Calu3 (cell line): ENCODE data around the gene VPS39. TPM values are rescaled to one million over a fixed set of nuclear protein-coding genes. Genes with fewer than 3 reads are reported as not detected.

Experiments used
- BruUV-seq: library from RNA; stranded (reverse); fragments of 400-500 nt; replicated peaks from 2 replicates; lab custom pipeline; 2021; lab: Mats Ljungman, UMichigan
- CTCF ChIA-PET: fragments of 300-600 bp; sonication (Branson Sonifier 250); formaldehyde crosslinking; loops from one replicate; lab custom pipeline; 2022; ENCODE audit warnings: antibody characterized with exemption; lab: Charles Lee
- DNase-seq: peaks from one replicate; pipeline ENCODE4 v3.0.0; 2022
- H3K27ac Mint-ChIP-seq: one replicate; pipeline ENCODE4 v1.8.0; 2022; ENCODE audit warnings: mixed read lengths; ENCODE audit not compliant: unreplicated experiment
- H3K27me3 Mint-ChIP-seq: one replicate; pipeline ENCODE4 v1.8.0; 2022; ENCODE audit warnings: mixed read lengths; ENCODE audit not compliant: unreplicated experiment
- H3K36me3 Mint-ChIP-seq: one replicate; pipeline ENCODE4 v1.8.0; 2022; ENCODE audit warnings: mild to moderate bottlenecking, moderate library complexity, mixed read lengths; ENCODE audit not compliant: insufficient read depth, unreplicated experiment
- H3K4me1 Mint-ChIP-seq: one replicate; pipeline ENCODE4 v1.8.0; 2022; ENCODE audit warnings: mild to moderate bottlenecking, low read depth, mixed read lengths; ENCODE audit not compliant: unreplicated experiment
- H3K4me3 Mint-ChIP-seq: one replicate; pipeline ENCODE4 v1.8.0; 2022; ENCODE audit warnings: mild to moderate bottlenecking, low read depth, moderate library complexity, mixed read lengths; ENCODE audit not compliant: unreplicated experiment
- H3K9me3 Mint-ChIP-seq: one replicate; pipeline ENCODE4 v1.8.0; 2022; ENCODE audit warnings: low read depth, mixed read lengths; ENCODE audit not compliant: unreplicated experiment
- CTCF ChIP-seq: fragments of 200-600 bp; IDR thresholded peaks from one replicate; pipeline ENCODE4 v1.8.0; 2022; ENCODE audit warnings: antibody characterized with exemption; ENCODE audit not compliant: unreplicated experiment
- intact Hi-C: fragments of 100-400 bp; cut with micrococcal nuclease; formaldehyde crosslinking; loops from one replicate; pipeline ENCODE4 v1.10.0; 2022; ENCODE audit not compliant: unreplicated experiment
- total RNA-seq: library from RNA; stranded (reverse); gene quantifications from 2 replicates; pipeline ENCODE4 v1.2.3, GENCODE V29; 2022

Gene VPS39
- total RNA-seq, 1 experiment from 2014 or later = 34.6 TPM

DNA sequence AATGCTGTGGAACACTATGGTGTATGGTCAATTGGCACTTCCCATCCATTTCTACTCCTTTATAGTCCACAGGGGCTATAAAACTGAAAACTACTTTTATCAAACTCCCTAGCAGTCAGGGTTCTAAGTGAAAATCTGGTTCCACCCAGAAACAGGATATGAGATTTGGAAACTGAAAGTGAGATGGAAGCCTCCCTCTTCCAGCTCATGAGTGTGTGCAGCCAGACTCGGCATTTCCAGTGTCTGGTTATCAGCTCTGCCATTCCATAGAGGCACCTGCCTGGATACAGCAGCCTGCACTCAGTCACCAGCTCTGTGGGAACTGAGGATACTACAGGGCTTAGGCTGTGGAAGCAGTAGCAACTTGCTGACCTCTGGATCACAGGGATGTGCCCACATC is 37.0 kb downstream of the VPS39 start:
- H3K4me1 Mint-ChIP-seq = no peaks in the 10 kb centered on the region
- H3K4me3 Mint-ChIP-seq = no peak overlapping the region
- intact Hi-C loops = no loop called here
- H3K9me3 Mint-ChIP-seq = no peaks in the 10 kb centered on the region
- CTCF ChIA-PET = no interaction called here
- no peaks in the 10 kb centered on the region for H3K27me3 Mint-ChIP-seq
- H3K27ac Mint-ChIP-seq = no peak overlapping the region
- TF ChIP-seq CTCF = no peak
- BruUV-seq = no TSS peak
- DNase-seq = no peak
- H3K36me3 Mint-ChIP-seq = peaks cover 9% of the 10 kb centered on the region

GRCh38 chr15:42166225-42166940 is 41.7 kb downstream of the VPS39 start:
- TF ChIP-seq CTCF = no peak
- H3K4me1 Mint-ChIP-seq = no peaks in the 10 kb centered on the region
- peaks cover 8% of the 10 kb centered on the region for H3K36me3 Mint-ChIP-seq
- intact Hi-C loops = no loop called here
- no peak overlapping the region for H3K4me3 Mint-ChIP-seq
- no peaks in the 10 kb centered on the region for H3K9me3 Mint-ChIP-seq
- no TSS peak for BruUV-seq
- CTCF ChIA-PET = interaction anchor here (0.5 kb wide), 1 partner anchor 96 kb away, joined by 3 read pairs; no protein-coding TSS in a partner anchor
- H3K27ac Mint-ChIP-seq = no peak overlapping the region
- DNase-seq = no peak
- no peaks in the 10 kb centered on the region for H3K27me3 Mint-ChIP-seq

DNA sequence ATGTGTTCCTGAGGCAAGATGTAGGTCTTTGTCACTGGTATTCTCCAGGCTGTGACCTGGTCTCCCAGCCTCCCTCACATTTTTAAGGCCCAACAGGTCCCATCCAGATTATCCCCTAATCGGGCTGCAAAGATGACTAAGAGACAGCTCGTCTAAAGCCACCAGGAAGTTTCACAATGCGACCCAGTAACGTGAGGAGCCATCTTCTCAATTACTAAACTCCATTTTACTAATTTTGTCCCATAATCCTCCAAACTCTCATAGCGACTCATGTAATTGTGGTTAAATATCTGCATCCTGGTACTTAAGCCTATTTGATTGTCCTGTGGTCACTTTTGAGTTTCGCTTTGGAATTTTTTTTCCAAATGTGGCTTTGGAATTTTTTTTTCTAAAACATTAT is 43.0 kb downstream of the VPS39 start:
- Mint-ChIP-seq H3K36me3 (peaks cover 8% of the 10 kb centered on the region), H3K4me1 (no peaks in the 10 kb centered on the region), H3K27ac (no peak overlapping the region), H3K9me3 (no peaks in the 10 kb centered on the region), H3K27me3 (no peaks in the 10 kb centered on the region), H3K4me3 (no peak overlapping the region)
- DNase-seq = no peak
- no peak for TF ChIP-seq CTCF
- no TSS peak for BruUV-seq
- CTCF ChIA-PET = interaction anchor here (0.6 kb wide), 1 partner anchor 388 kb away, joined by 10 read pairs; no protein-coding TSS in a partner anchor
- intact Hi-C loops = no loop called here

GRCh38 chr15:42163947-42164550 is 44.1 kb downstream of the VPS39 start:
- BruUV-seq = no TSS peak
- no peaks in the 10 kb centered on the region for H3K9me3 Mint-ChIP-seq
- no peaks in the 10 kb centered on the region for H3K27me3 Mint-ChIP-seq
- peaks cover 8% of the 10 kb centered on the region for H3K36me3 Mint-ChIP-seq
- H3K27ac Mint-ChIP-seq = no peak overlapping the region
- H3K4me1 Mint-ChIP-seq = no peaks in the 10 kb centered on the region
- DNase-seq = no peak
- no peak for TF ChIP-seq CTCF
- intact Hi-C loops = no loop called here
- H3K4me3 Mint-ChIP-seq = no peak overlapping the region
- CTCF ChIA-PET = interaction anchor here (0.6 kb wide), 1 partner anchor 1053 kb away, joined by 5 read pairs; no protein-coding TSS in a partner anchor
